ENCODE measurements around the gene STATH. TPM values are rescaled to one million over a fixed set of nuclear protein-coding genes. Genes with fewer than 3 reads are reported as not detected.
"Not testable (repeated sequence)": the region's sequence is repeated elsewhere in the genome, so short reads cannot be mapped to it uniquely, and the experiment has no call there.

The STATH gene
- not detected for polyA plus RNA-seq (2013, experiment 1 of 2; ENCODE audit: insufficient read length)
- polyA plus RNA-seq (2013, experiment 2 of 2; ENCODE audit: insufficient read length) = not detected

- DNase-seq = no peak
Observed at GRCh38 chr4:69995526-69996016, at the start of gene STATH. Gene STATH (plus strand): TSS chr4:69995966. CDS start chr4:69998438, 2,472 bp downstream.

GRCh38 chr4:69951602-69952001 lies 44.2 kb upstream of the STATH start:
- no peak for DNase-seq

- no peak for DNase-seq
Observed at GRCh38 chr4:69957209-69957608, 38.6 kb upstream of the STATH start.

- no peak for DNase-seq
Observed at GRCh38 chr4:69965628-69966027, 30.1 kb upstream of the STATH start, which contains the start of gene CSN2. Gene CSN2 (minus strand): TSS chr4:69965728. CDS start chr4:69960995, 4,733 bp downstream.

- no peak for DNase-seq
Observed at GRCh38 chr4:69970071-69970470, 25.7 kb upstream of the STATH start.

GRCh38 chr4:69974631-69975030 lies 21.1 kb upstream of the STATH start:
- DNase-seq = no peak

- DNase-seq = no peak
Observed at GRCh38 chr4:69977582-69977981, 18.2 kb upstream of the STATH start.

- DNase-seq = peak; percentile 0
Observed at GRCh38 chr4:69984030-69984443, 11.7 kb upstream of the STATH start.

GRCh38 chr4:69986663-69987062 lies 9.1 kb upstream of the STATH start:
- no peak for DNase-seq

- no peak for DNase-seq
Observed at GRCh38 chr4:69991016-69991415, 4.8 kb upstream of the STATH start.

- DNase-seq = no peak
Observed at GRCh38 chr4:69994782-69995181, 984 bp upstream of the STATH start.

- DNase-seq = no peak
Observed at GRCh38 chr4:69999420-69999819, 3.7 kb downstream of the STATH start.

GRCh38 chr4:70000711-70001110 lies 4.9 kb downstream of the STATH start:
- no peak for DNase-seq

- no peak for DNase-seq
Observed at GRCh38 chr4:70002507-70002906, 6.7 kb downstream of the STATH start.

- DNase-seq = no peak
Observed at GRCh38 chr4:70008771-70009170, 13.0 kb downstream of the STATH start.

GRCh38 chr4:70019006-70019405 lies 23.2 kb downstream of the STATH start:
- DNase-seq = not testable (repeated sequence)

GRCh38 chr4:70023218-70023617 lies 27.5 kb downstream of the STATH start:
- no peak for DNase-seq

- no peak for DNase-seq
Observed at GRCh38 chr4:70027011-70027410, 31.2 kb downstream of the STATH start.

GRCh38 chr4:70028159-70028558 lies 32.4 kb downstream of the STATH start, which contains the start of gene HTN3:
Gene HTN3 (plus strand): TSS chr4:70028459. CDS start chr4:70030741, 2,282 bp downstream.
- DNase-seq = not testable (repeated sequence)

- not testable (repeated sequence) for DNase-seq
Observed at GRCh38 chr4:70037559-70037958, 41.8 kb downstream of the STATH start.

GRCh38 chr4:70039928-70040327 lies 44.2 kb downstream of the STATH start:
- not testable (repeated sequence) for DNase-seq

GRCh38 chr4:70041652-70042286 lies 46.0 kb downstream of the STATH start:
- DNase-seq = no peak

GRCh38 chr4:70050138-70050537 lies 54.4 kb downstream of the STATH start, which contains the start of gene HTN1:
Gene HTN1 (plus strand): TSS chr4:70050438. CDS start chr4:70053077, 2,639 bp downstream.
- not testable (repeated sequence) for DNase-seq

Measured in fibroblast of skin of scalp (primary cell).